H9 (cell line): Measurements from ENCODE around the gene STT3B. TPM values are rescaled to one million over a fixed set of nuclear protein-coding genes. Genes with fewer than 3 reads are reported as not detected.

Experiments
- DNase-seq: peaks from one replicate; pipeline ENCODE4 v3.0.0-alpha.2; 2017
- H2AFZ ChIP-seq: one replicate; pipeline ENCODE4 v1.6.1; 2013; ENCODE audit warnings: mild to moderate bottlenecking, low read length, control low read depth, moderate library complexity
- H2AK5ac ChIP-seq: 2 replicates; pipeline ENCODE4 v1.6.1; 2013; ENCODE audit warnings: low read length, control low read depth, mixed read lengths; ENCODE audit not compliant: insufficient read length
- H2BK120ac ChIP-seq: one replicate; pipeline ENCODE4 v1.6.1; 2013; ENCODE audit warnings: low read depth, mild to moderate bottlenecking, low read length, control low read depth, inconsistent platforms; ENCODE audit not compliant: poor library complexity, severe bottlenecking
- H2BK12ac ChIP-seq: 2 replicates; pipeline ENCODE4 v1.6.1; 2013; ENCODE audit warnings: low read length, control low read depth, mixed read lengths, low read depth; ENCODE audit not compliant: insufficient read length
- H2BK15ac ChIP-seq: 2 replicates; pipeline ENCODE4 v1.6.1; 2013; ENCODE audit warnings: low read depth, low read length, control low read depth
- H2BK20ac ChIP-seq: one replicate; pipeline ENCODE4 v1.6.1; 2013; ENCODE audit warnings: low read depth, mild to moderate bottlenecking, low read length, control low read depth, inconsistent platforms; ENCODE audit not compliant: poor library complexity, severe bottlenecking
- H2BK5ac ChIP-seq: 2 replicates; pipeline ENCODE4 v1.6.1; 2013; ENCODE audit warnings: low read length, control low read depth, mixed read lengths; ENCODE audit not compliant: insufficient read length
- H3K14ac ChIP-seq: 2 replicates; pipeline ENCODE4 v1.6.1; 2013; ENCODE audit warnings: low read length, control low read depth; ENCODE audit not compliant: insufficient read depth
- H3K18ac ChIP-seq: 2 replicates; pipeline ENCODE4 v1.6.1; 2013; ENCODE audit warnings: low read depth, mild to moderate bottlenecking, mixed read lengths, low read length, control low read depth; ENCODE audit not compliant: insufficient read length
- H3K23ac ChIP-seq: 2 replicates; pipeline ENCODE4 v1.6.1; 2013; ENCODE audit warnings: low read length, control low read depth, mixed read lengths, low read depth; ENCODE audit not compliant: insufficient read length
- H3K23me2 ChIP-seq: 2 replicates; pipeline ENCODE4 v1.6.1; 2013; ENCODE audit warnings: low read depth, mild to moderate bottlenecking, mixed read lengths, low read length, control low read depth; ENCODE audit not compliant: insufficient read length, poor library complexity, severe bottlenecking
- H3K27ac ChIP-seq: 2 replicates; pipeline ENCODE4 v1.5.1; 2013; ENCODE audit warnings: low read length, control low read depth, mixed read lengths, low read depth; ENCODE audit not compliant: insufficient read length
- H3K27me3 ChIP-seq: 2 replicates; pipeline ENCODE4 v1.6.1; 2013; ENCODE audit warnings: low read length, control low read depth, inconsistent platforms; ENCODE audit not compliant: insufficient read depth
- H3K4ac ChIP-seq: 2 replicates; pipeline ENCODE4 v1.6.1; 2013; ENCODE audit warnings: low read depth, mild to moderate bottlenecking, control low read depth, inconsistent platforms, low read length, moderate library complexity
- H3K4me1 ChIP-seq: 2 replicates; pipeline ENCODE4 v1.6.1; 2013; ENCODE audit warnings: low read length, control low read depth, inconsistent platforms; ENCODE audit not compliant: insufficient read depth
- H3K4me2 ChIP-seq: 2 replicates; pipeline ENCODE4 v1.6.1; 2013; ENCODE audit warnings: low read length, control low read depth, mixed read lengths; ENCODE audit not compliant: insufficient read length, insufficient read depth
- H3K56ac ChIP-seq: 2 replicates; pipeline ENCODE4 v1.6.1; 2013; ENCODE audit warnings: low read depth, mild to moderate bottlenecking, mixed read lengths, low read length, control low read depth; ENCODE audit not compliant: insufficient read length
- H3K79me1 ChIP-seq: 2 replicates; pipeline ENCODE4 v1.6.1; 2013; ENCODE audit warnings: low read depth, mild to moderate bottlenecking, moderate library complexity, low read length, control low read depth, inconsistent platforms; ENCODE audit not compliant: insufficient read depth, poor library complexity, severe bottlenecking
- H3K79me2 ChIP-seq: 2 replicates; pipeline ENCODE4 v1.6.1; 2013; ENCODE audit warnings: low read length, control low read depth, inconsistent platforms; ENCODE audit not compliant: insufficient read depth
- H3K9ac ChIP-seq: 2 replicates; pipeline ENCODE4 v1.6.1; 2013; ENCODE audit warnings: low read length, control low read depth, mixed read lengths; ENCODE audit not compliant: insufficient read length; ENCODE audit errors: extremely low read depth
- H3K9me3 ChIP-seq: one replicate; pipeline ENCODE4 v1.6.1; 2013; ENCODE audit warnings: low read depth, low read length, inconsistent platforms; ENCODE audit not compliant: control insufficient read depth
- H3T11ph ChIP-seq: one replicate; pipeline ENCODE4 v1.6.1; 2013; ENCODE audit warnings: mild to moderate bottlenecking, low read length, control low read depth, inconsistent platforms
- H4K20me1 ChIP-seq: one replicate; pipeline ENCODE4 v1.6.1; 2013; ENCODE audit not compliant: control insufficient read depth, insufficient read length, insufficient read depth
- H4K5ac ChIP-seq: 2 replicates; pipeline ENCODE4 v1.6.1; 2013; ENCODE audit warnings: low read depth, mild to moderate bottlenecking, mixed read lengths, low read length, control low read depth; ENCODE audit not compliant: insufficient read length
- H4K8ac ChIP-seq: replicated peaks from 2 replicates; pipeline ENCODE4 v1.6.1; 2013; ENCODE audit warnings: low read length, control low read depth, mixed read lengths, low read depth; ENCODE audit not compliant: insufficient read length
- H4K91ac ChIP-seq: 2 replicates; pipeline ENCODE4 v1.6.1; 2013; ENCODE audit warnings: low read depth, mild to moderate bottlenecking, moderate library complexity, mixed read lengths, low read length, control low read depth; ENCODE audit not compliant: insufficient read length
- H3K27ac Mint-ChIP-seq, 3 experiments: 2 replicates in 2 of 3; 3 replicates in 1 of 3; pipeline ENCODE4 v1.8.0; 2020 to 2021; ENCODE audit warnings: mixed read lengths in 3 of 3, mild to moderate bottlenecking in 1 of 3, moderate library complexity in 1 of 3
- H3K27me3 Mint-ChIP-seq: 2 replicates; pipeline ENCODE4 v1.8.0; 2021; ENCODE audit warnings: low read depth, mild to moderate bottlenecking, moderate library complexity, mixed read lengths
- H3K36me3 Mint-ChIP-seq, 3 experiments: 2 replicates in 2 of 3; 3 replicates in 1 of 3; pipeline ENCODE4 v1.8.0; 2020 to 2021; ENCODE audit warnings: low read depth in 3 of 3, mixed read lengths in 3 of 3; ENCODE audit not compliant: insufficient read depth in 1 of 3
- H3K4me1 Mint-ChIP-seq, 2 experiments: 2 replicates each; pipeline ENCODE4 v1.8.0; 2020; ENCODE audit warnings: mixed read lengths in 2 of 2
- H3K4me3 Mint-ChIP-seq, 2 experiments: 2 replicates in 1 of 2; 3 replicates in 1 of 2; pipeline ENCODE4 v1.8.0; 2020 to 2021; ENCODE audit warnings: mild to moderate bottlenecking in 2 of 2, mixed read lengths in 2 of 2, moderate library complexity in 1 of 2
- H3K9me3 Mint-ChIP-seq, 2 experiments: 2 replicates in 1 of 2; 3 replicates in 1 of 2; pipeline ENCODE4 v1.8.0; 2020; ENCODE audit warnings: mild to moderate bottlenecking in 2 of 2, mixed read lengths in 2 of 2, moderate library complexity in 1 of 2
- CTCF ChIP-seq: fragments of 200-600 bp; sonication (generic); conservative IDR thresholded peaks from 3 replicates; pipeline ENCODE4 v1.8.0; 2021; ENCODE audit warnings: antibody characterized with exemption, mild to moderate bottlenecking
- WGBS: extraction: QIAGEN DNeasy Blood & Tissue Kit; methylation state at CpG from one replicate; pipeline ENCODE4 v1.1.7; 2013; ENCODE audit warnings: missing lambda C conversion rate, low lambda C conversion rate, mixed read lengths; ENCODE audit not compliant: insufficient read length; ENCODE audit errors: extremely low coverage; 5-methylcytosine and 5-hydroxymethylcytosine counted together
- total RNA-seq: library from RNA; stranded (reverse); gene quantifications from 2 replicates; pipeline ENCODE4 v1.2.1, GENCODE V29; 2021

STT3B gene
- total RNA-seq, 1 experiment from 2014 or later, result 79.9 TPM

GRCh38 chr3:31495971-31496665, 36.6 kb upstream of the STT3B start:
- H3T11ph ChIP-seq, result no peak overlapping the region
- H3K9ac ChIP-seq, result no peak overlapping the region
- H3K4me2 ChIP-seq, result no peak overlapping the region
- no peak for DNase-seq
- no peak overlapping the region for H3K27ac ChIP-seq
- Mint-ChIP-seq H3K4me3 (no peak overlapping the region), H3K4me1 (peaks cover 0 to 6% of the 10 kb centered on the region in 2 experiments; a peak in 3 of 4 replicates), H3K27ac (peak overlapping the region in 1 of 3 experiments; percentile 66; a peak in 1 of 7 replicates), H3K9me3 (no peaks in the 10 kb centered on the region; a peak in 1 of 5 replicates), H3K27me3 (no peaks in the 10 kb centered on the region), H3K36me3 (peaks cover 0 to 4% (median under 1%) of the 10 kb centered on the region in 3 experiments; a peak in 3 of 7 replicates)
- TF ChIP-seq CTCF, result no peak
- no peak overlapping the region for H3K18ac ChIP-seq
- no peaks in the 10 kb centered on the region for H3K4me1 ChIP-seq
- H3K23ac ChIP-seq, result no peak overlapping the region
- H2BK20ac ChIP-seq, result no peak overlapping the region
- H4K20me1 ChIP-seq, result no peaks in the 10 kb centered on the region
- H4K91ac ChIP-seq, result no peak overlapping the region
- no peak overlapping the region for H2BK12ac ChIP-seq
- no peak overlapping the region for H4K5ac ChIP-seq
- H3K27me3 ChIP-seq, result no peaks in the 10 kb centered on the region
- H2BK120ac ChIP-seq, result no peak overlapping the region
- H3K9me3 ChIP-seq, result no peaks in the 10 kb centered on the region
- no peak overlapping the region for H3K14ac ChIP-seq
- H4K8ac ChIP-seq, result no peak overlapping the region
- WGBS, result no CpG with 5 or more reads among the region's 9 CpGs
- H2AFZ ChIP-seq, result no peak overlapping the region
- no peak overlapping the region for H3K56ac ChIP-seq
- H2BK15ac ChIP-seq, result no peak overlapping the region
- H3K4ac ChIP-seq, result no peak overlapping the region
- no peaks in the 10 kb centered on the region for H3K79me1 ChIP-seq
- no peak overlapping the region for H2AK5ac ChIP-seq
- H3K23me2 ChIP-seq, result no peaks in the 10 kb centered on the region
- H3K79me2 ChIP-seq, result no peaks in the 10 kb centered on the region
- H2BK5ac ChIP-seq, result no peak overlapping the region
